Measurements from ENCODE around the gene LAMP2.
"Not testable (repeated sequence)": the region's sequence is repeated elsewhere in the genome, so short reads cannot be mapped to it uniquely, and the experiment has no call there.

Gene LAMP2

DNA sequence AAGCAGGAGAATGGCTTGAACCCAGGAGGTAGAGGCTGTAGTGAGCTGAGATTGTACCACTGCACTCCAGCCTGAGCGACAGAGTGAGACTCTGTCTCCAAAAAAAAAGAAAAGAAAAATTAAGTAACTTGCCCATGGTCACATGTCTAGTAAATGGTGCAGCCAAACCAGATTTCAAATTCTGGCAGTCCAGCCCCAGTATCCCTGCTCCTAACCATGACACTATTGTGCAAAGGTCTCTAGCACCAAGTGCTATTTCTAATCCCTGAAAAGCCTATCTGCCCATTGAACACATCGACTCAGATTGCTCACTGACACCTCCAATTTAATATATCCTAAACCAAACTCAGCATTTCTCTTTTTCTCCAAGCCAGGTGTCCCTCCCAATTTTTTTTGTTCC lies 7.6 kb upstream of the LAMP2 start:
- Histone ChIP-seq H3K4me3 (ENCODE audit: low read depth, low read length) (no peak overlapping the region), H3K36me3 (ENCODE audit: control insufficient read depth in 2 of 2, insufficient read depth in 1 of 2, low read length in 2 of 2) (no peaks in the 10 kb centered on the region), H3K4me1 (ENCODE audit: control insufficient read depth, insufficient read depth, low read length) (no peaks in the 10 kb centered on the region), H3K27ac (ENCODE audit: extremely low read depth, low read depth, low read length) (no peak overlapping the region), H3K9me3 (ENCODE audit: control insufficient read depth, insufficient read depth, low read depth, low read length) (no peaks in the 10 kb centered on the region; the same call in 1 of the 2 replicates)
- CTCF ChIA-PET = interaction anchor here (0.7 to 1.0 kb wide), 3 partner anchors 22 to 387 kb away, joined by 4 to 5 read pairs (median 5); no protein-coding TSS in a partner anchor
- TF ChIP-seq ZNF514 (tag by site-specific recombination; IDR thresholded peaks at IDR 0.05) (no peak), MYNN (tag by site-specific recombination; IDR thresholded peaks at IDR 0.05; ENCODE audit: borderline replicate concordance) (no peak), ATF2 (tag by site-specific recombination; IDR thresholded peaks at IDR 0.05; ENCODE audit: low read depth) (no peak), ZXDB (tag by site-specific recombination; IDR thresholded peaks at IDR 0.05) (no peak), ZNF324 (tag by site-specific recombination; IDR thresholded peaks at IDR 0.05) (no peak), ZNF510 (tag by site-specific recombination; IDR thresholded peaks at IDR 0.05; ENCODE audit: insufficient replicate concordance) (no peak), ZNF639 (tag by site-specific recombination; IDR thresholded peaks at IDR 0.05) (no peak), SP3 (tag by site-specific recombination; IDR thresholded peaks at IDR 0.05) (no peak), REPIN1 (tag by site-specific recombination; IDR thresholded peaks at IDR 0.05; ENCODE audit: low read depth) (no peak), ZNF558 (tag by site-specific recombination; IDR thresholded peaks at IDR 0.05) (no peak), ZNF184 (tag by site-specific recombination; IDR thresholded peaks at IDR 0.05) (no peak), ZNF214 (tag by site-specific recombination; IDR thresholded peaks at IDR 0.05; ENCODE audit: borderline replicate concordance) (no peak), ZSCAN23 (tag by site-specific recombination; IDR thresholded peaks at IDR 0.05) (no peak), TRIM28 (IDR thresholded peaks at IDR 0.05; ENCODE audit: borderline replicate concordance, low read length) (no peak), SP2 (tag by site-specific recombination; IDR thresholded peaks at IDR 0.05) (no peak), ZFP69B (tag by site-specific recombination; IDR thresholded peaks at IDR 0.05) (no peak), ZSCAN18 (tag by site-specific recombination; IDR thresholded peaks at IDR 0.05) (no peak), ZFP41 (tag by site-specific recombination; IDR thresholded peaks at IDR 0.05; ENCODE audit: borderline replicate concordance) (no peak)
- TF ChIP-seq, protein P1, sequence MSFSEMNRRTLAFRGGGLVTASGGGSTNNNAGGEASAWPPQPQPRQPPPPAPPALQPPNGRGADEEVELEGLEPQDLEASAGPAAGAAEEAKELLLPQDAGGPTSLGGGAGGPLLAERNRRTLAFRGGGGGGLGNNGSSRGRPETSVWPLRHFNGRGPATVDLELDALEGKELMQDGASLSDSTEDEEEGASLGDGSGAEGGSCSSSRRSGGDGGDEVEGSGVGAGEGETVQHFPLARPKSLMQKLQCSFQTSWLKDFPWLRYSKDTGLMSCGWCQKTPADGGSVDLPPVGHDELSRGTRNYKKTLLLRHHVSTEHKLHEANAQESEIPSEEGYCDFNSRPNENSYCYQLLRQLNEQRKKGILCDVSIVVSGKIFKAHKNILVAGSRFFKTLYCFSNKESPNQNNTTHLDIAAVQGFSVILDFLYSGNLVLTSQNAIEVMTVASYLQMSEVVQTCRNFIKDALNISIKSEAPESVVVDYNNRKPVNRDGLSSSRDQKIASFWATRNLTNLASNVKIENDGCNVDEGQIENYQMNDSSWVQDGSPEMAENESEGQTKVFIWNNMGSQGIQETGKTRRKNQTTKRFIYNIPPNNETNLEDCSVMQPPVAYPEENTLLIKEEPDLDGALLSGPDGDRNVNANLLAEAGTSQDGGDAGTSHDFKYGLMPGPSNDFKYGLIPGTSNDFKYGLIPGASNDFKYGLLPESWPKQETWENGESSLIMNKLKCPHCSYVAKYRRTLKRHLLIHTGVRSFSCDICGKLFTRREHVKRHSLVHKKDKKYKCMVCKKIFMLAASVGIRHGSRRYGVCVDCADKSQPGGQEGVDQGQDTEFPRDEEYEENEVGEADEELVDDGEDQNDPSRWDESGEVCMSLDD (tag by site-specific recombination; IDR thresholded peaks at IDR 0.05) = no peak
- POLR2A ChIA-PET = no interaction called here

GRCh38 chrX:120475447-120475846 lies 6.4 kb upstream of the LAMP2 start:
- POLR2A ChIA-PET = not testable (repeated sequence)

More at GRCh38 chrX:120475447-120475846, 6.4 kb upstream of the LAMP2 start:
- H3K4me1 ChIP-seq (ENCODE audit: control insufficient read depth, insufficient read depth, low read length); H3K36me3 ChIP-seq (ENCODE audit: control insufficient read depth in 2 of 2, insufficient read depth in 1 of 2, low read length in 2 of 2); H3K4me3 ChIP-seq (ENCODE audit: low read depth, low read length); H3K9me3 ChIP-seq (ENCODE audit: control insufficient read depth, insufficient read depth, low read depth, low read length); H3K27ac ChIP-seq (ENCODE audit: extremely low read depth, low read depth, low read length): not testable (repeated sequence)
- CTCF ChIA-PET = interaction anchor here (0.6 to 1.5 kb wide), 10 partner anchors 12 to 1062 kb away, joined by 3 to 6 read pairs (median 3); no protein-coding TSS in a partner anchor
- TF ChIP-seq ZNF654 (tag by site-specific recombination; IDR thresholded peaks at IDR 0.05; ENCODE audit: low read depth) = peak; percentile 63
